Measurements from ENCODE around the gene ICAM1. TPM values are rescaled to one million over a fixed set of nuclear protein-coding genes. Genes with fewer than 3 reads are reported as not detected.
"Not testable (repeated sequence)": the region's sequence is repeated elsewhere in the genome, so short reads cannot be mapped to it uniquely, and the experiment has no call there.

The ICAM1 gene
- total RNA-seq, 4 donors from 2014 or later: 8.1 to 37.6 (median 19.7) TPM

DNA sequence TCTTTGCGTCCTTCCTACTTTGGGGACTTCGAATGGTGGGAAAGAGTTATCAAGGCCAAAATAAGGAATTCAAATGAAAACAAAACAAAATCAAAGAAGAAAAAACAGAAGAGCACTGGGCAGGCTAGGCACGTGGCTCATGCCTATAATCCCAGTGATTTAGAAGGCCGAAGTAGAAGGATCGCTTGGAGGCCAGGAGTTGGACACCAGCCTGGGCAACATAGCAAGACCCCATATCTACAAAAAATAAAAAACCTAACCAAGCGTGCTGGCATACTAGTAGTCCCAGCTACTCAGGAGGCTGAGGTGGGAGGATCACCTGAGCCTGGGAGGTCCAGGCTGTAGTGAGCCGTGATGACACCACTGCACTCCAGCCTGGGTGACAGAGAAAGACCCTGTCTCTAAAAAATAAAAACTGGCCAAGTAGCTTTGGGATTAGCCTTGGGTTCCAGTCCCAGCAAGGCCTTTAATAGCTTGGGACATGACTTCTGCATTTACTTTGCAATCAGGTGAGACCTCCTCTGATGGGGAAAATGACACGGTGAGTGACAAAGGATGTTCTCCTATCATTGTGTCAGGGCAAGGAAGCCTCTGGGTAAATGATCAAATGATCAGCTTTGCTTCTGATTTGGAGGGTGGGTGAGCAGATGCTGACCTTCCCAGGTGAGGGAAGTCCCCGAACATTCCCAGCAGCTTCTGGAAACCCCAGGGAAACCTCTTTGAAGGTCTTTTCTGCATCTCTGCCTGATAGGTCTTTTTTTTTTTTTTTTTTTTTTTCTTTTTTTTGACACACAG, 7.1 kb downstream of the ICAM1 start:
- no peak for TF ChIP-seq POLR2A (IDR thresholded peaks at IDR 0.05)
- TF ChIP-seq, protein P1, sequence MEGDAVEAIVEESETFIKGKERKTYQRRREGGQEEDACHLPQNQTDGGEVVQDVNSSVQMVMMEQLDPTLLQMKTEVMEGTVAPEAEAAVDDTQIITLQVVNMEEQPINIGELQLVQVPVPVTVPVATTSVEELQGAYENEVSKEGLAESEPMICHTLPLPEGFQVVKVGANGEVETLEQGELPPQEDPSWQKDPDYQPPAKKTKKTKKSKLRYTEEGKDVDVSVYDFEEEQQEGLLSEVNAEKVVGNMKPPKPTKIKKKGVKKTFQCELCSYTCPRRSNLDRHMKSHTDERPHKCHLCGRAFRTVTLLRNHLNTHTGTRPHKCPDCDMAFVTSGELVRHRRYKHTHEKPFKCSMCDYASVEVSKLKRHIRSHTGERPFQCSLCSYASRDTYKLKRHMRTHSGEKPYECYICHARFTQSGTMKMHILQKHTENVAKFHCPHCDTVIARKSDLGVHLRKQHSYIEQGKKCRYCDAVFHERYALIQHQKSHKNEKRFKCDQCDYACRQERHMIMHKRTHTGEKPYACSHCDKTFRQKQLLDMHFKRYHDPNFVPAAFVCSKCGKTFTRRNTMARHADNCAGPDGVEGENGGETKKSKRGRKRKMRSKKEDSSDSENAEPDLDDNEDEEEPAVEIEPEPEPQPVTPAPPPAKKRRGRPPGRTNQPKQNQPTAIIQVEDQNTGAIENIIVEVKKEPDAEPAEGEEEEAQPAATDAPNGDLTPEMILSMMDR (IDR thresholded peaks at IDR 0.05): no peak
- no peak overlapping the region for H3K27ac ChIP-seq
- H3K27me3 ChIP-seq: no peaks in the 10 kb centered on the region
- peaks cover 4 to 15% of the 10 kb centered on the region in 2 donors for H3K4me1 ChIP-seq
- WGBS, 2 donors: 90% methylated on average over 9 of the region's 9 CpGs
- H3K36me3 ChIP-seq: no peaks in the 10 kb centered on the region
- no peak overlapping the region for H3K4me3 ChIP-seq (replicated peaks in 1 of 3)
- intact Hi-C loops (cut with DNase I): no loop called here
- H3K9me3 ChIP-seq: no peaks in the 10 kb centered on the region
- no peak for DNase-seq

DNA sequence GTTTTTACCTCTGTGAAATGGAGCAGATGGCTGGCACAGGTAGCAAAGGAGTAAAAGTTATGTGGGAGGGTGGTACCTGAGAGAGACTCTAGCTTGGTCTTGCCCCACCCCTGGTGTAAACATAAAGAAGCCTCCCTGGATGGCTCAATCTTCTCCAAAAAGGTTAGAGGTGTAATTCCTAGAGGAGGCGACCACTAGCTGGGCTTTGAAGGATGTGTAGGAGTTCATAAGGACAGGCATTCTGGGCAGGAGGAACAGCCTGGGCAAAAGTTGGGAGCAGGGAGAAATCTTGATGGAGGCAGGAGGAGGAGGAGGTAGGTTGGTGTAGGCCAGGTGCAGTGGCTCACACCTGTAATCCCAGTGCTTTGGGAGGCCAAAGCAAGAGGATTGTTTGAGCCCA, 8.0 kb downstream of the ICAM1 start:
- Histone ChIP-seq H3K27me3 (no peaks in the 10 kb centered on the region), H3K9me3 (no peaks in the 10 kb centered on the region), H3K4me1 (peaks cover 9 to 22% of the 10 kb centered on the region in 2 donors), H3K4me3 (replicated peaks in 1 of 3) (no peak overlapping the region), H3K27ac (no peak overlapping the region), H3K36me3 (no peaks in the 10 kb centered on the region)
- TF ChIP-seq, protein P1 (IDR thresholded peaks at IDR 0.05): no peak
- DNase-seq: no peak
- 85 to 88% methylated on average over 1 of the region's 1 CpG for WGBS, 2 donors
- intact Hi-C loops (cut with DNase I): no loop called here

DNA sequence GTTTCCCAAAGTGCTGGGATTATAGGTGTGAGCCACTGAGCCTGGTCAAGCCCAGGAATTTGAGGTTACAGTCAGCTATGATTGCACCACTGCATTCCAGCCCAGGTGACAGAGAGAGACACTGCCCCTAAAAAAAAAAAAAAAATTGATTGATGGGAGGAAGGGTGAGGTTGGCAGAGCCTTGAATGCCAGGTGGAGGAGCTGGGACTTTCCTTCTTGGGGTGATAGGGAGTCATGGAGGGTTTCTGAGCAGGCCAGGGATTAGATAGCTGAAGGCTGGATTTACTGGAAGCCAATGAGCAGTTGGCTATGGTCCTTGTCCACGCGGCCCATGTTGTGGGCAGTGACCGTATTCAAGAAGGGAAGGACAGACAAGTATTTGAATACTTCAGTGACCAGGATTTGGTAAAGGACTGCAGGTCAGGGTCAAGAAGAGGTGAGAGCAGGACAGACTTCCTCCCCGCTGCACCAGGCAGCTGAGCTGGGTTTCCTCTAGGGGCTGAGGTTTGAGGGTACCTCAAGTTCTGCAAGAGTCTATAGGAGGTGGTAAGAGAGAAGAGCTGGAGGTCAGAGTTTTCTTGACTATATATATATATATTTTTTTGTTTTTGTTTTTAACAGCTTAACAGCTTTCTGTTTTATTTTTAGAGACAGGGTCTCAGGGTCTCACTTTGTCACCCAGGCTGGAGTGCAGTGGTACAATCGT, 9.0 kb downstream of the ICAM1 start:
- Histone ChIP-seq H3K36me3 (peaks cover 6% of the 10 kb centered on the region in 2 donors), H3K27me3 (no peaks in the 10 kb centered on the region), H3K4me3 (replicated peaks in 1 of 3) (no peak overlapping the region), H3K27ac (no peak overlapping the region), H3K9me3 (no peaks in the 10 kb centered on the region), H3K4me1 (peaks cover 9 to 15% of the 10 kb centered on the region in 2 donors)
- intact Hi-C loops (cut with DNase I): no loop called here
- no peak for DNase-seq
- 71 to 76% methylated on average over 5 of the region's 5 CpGs for WGBS, 2 donors
- TF ChIP-seq, protein P1 (IDR thresholded peaks at IDR 0.05): no peak
- no peak for TF ChIP-seq POLR2A (IDR thresholded peaks at IDR 0.05)

DNA sequence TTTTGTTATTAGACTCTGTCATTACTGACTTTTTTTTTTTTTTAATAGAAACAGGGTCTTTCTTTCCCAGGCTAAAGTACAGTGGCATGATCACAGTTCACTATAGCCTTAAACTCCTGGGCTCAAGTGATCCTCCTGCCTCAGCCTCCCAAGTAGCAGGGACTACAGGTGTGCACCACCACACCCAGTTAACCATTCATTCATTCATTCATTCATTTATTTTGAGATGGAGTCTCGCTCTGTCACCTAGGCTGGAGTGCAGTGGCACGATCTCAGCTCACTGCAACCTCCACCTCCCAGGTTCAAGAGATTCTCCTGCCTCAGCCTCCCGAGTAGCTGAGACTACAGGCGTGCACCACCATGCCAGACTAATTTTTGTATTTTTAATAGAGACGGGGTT, 11.1 kb downstream of the ICAM1 start:
- H3K27me3 ChIP-seq; DNase-seq; H3K4me3 ChIP-seq (replicated peaks in 1 of 3); intact Hi-C loops (cut with DNase I); H3K27ac ChIP-seq; H3K9me3 ChIP-seq: not testable (repeated sequence)
- Histone ChIP-seq H3K4me1 (peaks cover 9 to 18% of the 10 kb centered on the region in 2 donors), H3K36me3 (peaks cover 6 to 18% of the 10 kb centered on the region in 2 donors)
- 90 to 99% methylated on average over 5 of the region's 5 CpGs for WGBS, 2 donors

DNA sequence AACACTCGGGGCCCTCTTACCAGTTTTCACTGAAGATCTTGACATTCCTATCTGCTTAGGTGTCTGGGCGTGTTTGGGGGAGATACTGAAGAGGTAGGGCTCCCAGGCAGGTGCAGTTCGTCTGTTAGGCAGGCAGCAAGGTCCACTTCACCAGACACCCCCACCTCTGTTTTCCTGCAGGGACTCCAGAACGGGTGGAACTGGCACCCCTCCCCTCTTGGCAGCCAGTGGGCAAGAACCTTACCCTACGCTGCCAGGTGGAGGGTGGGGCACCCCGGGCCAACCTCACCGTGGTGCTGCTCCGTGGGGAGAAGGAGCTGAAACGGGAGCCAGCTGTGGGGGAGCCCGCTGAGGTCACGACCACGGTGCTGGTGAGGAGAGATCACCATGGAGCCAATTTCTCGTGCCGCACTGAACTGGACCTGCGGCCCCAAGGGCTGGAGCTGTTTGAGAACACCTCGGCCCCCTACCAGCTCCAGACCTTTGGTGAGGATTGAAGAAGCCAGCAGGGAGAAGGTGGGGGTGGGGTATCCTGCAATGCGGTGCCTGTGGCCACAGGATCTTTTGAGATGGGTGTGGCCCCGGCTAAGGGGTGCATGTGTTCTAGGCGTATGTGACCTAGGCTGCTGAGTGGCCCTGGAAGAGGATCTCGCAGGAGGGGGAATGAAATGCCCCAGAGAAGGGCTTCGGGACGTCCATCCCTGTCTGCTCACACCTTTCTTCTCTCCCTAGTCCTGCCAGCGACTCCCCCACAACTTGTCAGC, 12.6 kb downstream of the ICAM1 start:
- intact Hi-C loops (cut with DNase I): no loop called here

More for the DNA sequence above, 12.6 kb downstream of the ICAM1 start:
- no peak for TF ChIP-seq POLR2A (IDR thresholded peaks at IDR 0.05)
- TF ChIP-seq, protein P1 (IDR thresholded peaks at IDR 0.05): no peak
- Histone ChIP-seq H3K4me3 (replicated peaks in 1 of 3) (no peak overlapping the region), H3K36me3 (peaks cover 6 to 18% of the 10 kb centered on the region in 2 donors), H3K9me3 (no peaks in the 10 kb centered on the region), H3K27me3 (peaks cover under 1% of the 10 kb centered on the region), H3K4me1 (peaks cover 11 to 24% of the 10 kb centered on the region in 2 donors), H3K27ac (no peak overlapping the region)
- WGBS, 2 donors: 56 to 76% methylated on average over 14 to 17 of the region's 23 CpGs
- peak; percentile 68 to 72 for DNase-seq

Measured in thyroid gland (tissue), 4 donors.